Stimulated activated CD8-positive, alpha-beta memory T cell treated with anti-CD3 and anti-CD28 coated beads, Interleukin-12 subunit alpha, Interleukin-12 subunit beta, amount 100 ng/mL, for 24 hours (primary cell): ENCODE results near the gene HNRNPA1.
"Not testable (repeated sequence)": the region's sequence is repeated elsewhere in the genome, so short reads cannot be mapped to it uniquely, and the experiment has no call there.

Experiments
- DNase-seq: peaks from one replicate; pipeline ENCODE4 v3.0.0-alpha.2; 2020; ENCODE audit errors: extremely low read depth

The HNRNPA1 gene

DNA sequence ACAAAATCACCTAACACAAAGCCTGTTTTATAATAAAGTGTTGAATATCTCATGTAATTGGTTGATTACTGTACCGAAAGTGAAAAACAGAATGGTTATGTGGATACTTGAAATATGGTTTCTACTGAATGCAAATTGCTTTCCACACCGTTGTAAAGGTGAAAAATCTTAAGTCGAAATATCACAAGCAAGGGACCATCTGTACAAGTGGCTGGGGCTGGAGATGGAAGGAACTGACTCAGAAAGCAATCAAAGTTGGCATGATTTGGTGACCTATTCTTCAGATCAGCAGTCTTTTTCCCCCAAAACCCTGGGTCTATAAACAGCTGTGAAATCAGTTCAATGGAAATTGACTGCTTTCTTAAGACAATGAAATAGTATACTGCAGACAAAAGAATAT lies 4.2 kb upstream of the HNRNPA1 start:
- DNase-seq: no peak

DNA sequence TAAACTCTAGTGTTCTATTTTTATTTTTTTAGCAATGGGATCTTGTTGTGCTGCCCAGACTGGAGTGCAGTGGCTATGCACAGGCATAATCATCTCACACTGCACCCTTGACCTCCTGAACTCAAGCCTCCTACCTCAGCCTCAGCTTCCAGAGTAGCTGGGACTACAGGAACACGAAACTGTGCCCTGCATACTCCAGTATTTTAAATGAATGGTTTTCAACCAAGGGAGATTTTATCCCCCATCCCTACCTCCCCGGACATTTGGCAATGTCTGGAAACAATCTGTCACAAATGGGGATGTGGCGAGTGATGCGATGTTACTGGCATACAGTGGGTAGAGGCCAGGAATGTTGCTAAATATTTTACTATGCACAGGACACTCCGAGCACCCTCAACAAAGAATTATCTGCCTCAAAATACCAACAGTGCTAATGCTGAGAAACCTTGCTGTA lies 2.7 kb upstream of the HNRNPA1 start:
- DNase-seq: no peak

DNA sequence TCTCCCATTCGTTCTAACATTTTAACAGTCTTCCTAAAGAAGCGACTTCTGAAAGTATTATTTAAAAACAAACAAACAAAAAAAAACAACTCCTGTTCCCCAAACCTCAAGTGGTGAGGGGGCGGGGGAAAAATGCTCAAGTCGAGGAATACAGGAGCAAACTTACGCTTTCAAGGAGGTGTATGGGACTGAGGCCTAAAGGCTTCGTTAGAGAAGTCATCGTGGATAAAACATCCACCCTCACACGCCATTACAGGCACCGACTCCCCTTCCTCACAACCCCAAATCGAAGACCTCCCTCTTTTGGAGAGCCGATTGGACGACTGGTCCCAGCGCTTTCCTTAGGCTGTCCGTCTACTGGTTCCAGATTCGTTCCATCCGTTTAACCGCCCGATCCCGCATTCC lies 1.3 kb upstream of the HNRNPA1 start:
- DNase-seq: no peak

DNA sequence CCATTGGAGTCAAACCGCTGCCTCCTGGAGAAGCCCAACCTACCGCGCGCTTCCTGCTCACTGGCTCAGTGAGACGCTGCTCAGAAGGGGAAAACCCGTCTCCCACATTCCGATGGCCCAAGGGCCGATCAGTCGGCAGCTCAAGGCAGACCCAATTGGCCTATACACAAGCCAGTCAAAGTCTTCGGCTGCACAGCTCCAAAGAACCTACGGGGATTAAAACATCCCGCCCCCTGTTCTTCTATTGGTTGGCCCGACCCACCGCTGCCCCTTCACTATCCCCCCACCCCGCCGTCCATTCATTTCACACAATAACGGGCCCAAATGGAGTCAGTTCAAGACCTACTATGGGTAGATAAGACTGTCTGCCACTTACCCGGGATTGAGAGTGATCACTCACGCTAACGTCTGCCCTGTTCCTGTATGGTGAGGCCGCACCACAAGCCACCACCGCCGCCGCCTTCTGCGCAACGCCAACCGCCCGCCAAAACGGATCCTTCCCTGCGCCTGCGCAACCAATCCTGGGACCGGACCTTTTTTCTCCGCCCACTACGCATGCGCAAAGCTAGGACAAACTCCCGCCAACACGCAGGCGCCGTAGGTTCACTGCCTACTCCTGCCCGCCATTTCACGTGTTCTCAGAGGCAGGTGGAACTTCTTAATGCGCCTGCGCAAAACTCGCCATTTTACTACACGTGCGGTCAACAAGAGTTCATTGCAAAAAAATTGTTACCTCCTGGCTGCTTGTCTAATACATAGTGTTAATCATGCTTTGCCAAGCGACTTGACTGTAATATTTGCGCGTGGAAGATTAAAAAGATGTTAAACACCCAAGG lies 676 bp upstream of the HNRNPA1 start, which contains the start of gene CBX5:
TSS of gene CBX5 (minus strand) at position 491 of the 836 bp plus-strand sequence. CDS start 22,472 bp downstream, outside the sequence.
- DNase-seq: peak; percentile 97

DNA sequence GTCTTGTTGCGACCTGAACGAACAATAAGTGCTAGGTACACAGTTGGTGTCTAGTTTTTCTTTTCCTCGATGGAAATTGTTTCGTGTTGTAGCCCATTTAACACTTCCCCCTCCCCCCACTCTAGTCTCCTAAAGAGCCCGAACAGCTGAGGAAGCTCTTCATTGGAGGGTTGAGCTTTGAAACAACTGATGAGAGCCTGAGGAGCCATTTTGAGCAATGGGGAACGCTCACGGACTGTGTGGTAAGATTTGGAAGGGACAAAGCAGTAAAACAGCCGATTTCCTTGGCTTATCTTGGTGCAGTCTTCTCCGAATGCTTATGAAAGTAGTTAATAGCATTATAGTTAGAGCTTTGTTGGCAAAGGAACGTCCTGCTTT lies 724 bp downstream of the HNRNPA1 start:
- not testable (repeated sequence) for DNase-seq

DNA sequence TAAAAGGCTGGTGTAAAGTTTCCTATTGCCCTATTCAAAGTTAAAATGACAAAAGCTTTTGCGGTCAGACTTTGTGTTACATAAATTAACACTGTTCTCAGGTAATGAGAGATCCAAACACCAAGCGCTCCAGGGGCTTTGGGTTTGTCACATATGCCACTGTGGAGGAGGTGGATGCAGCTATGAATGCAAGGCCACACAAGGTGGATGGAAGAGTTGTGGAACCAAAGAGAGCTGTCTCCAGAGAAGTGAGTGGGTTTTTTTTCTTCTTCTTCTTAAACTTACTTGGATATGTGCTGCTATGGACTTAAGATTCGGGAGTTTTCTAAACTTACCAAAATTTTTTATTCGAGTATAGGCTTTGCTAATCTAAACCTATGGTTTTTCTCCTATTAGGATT lies 1.2 kb downstream of the HNRNPA1 start:
- DNase-seq: not testable (repeated sequence)

DNA sequence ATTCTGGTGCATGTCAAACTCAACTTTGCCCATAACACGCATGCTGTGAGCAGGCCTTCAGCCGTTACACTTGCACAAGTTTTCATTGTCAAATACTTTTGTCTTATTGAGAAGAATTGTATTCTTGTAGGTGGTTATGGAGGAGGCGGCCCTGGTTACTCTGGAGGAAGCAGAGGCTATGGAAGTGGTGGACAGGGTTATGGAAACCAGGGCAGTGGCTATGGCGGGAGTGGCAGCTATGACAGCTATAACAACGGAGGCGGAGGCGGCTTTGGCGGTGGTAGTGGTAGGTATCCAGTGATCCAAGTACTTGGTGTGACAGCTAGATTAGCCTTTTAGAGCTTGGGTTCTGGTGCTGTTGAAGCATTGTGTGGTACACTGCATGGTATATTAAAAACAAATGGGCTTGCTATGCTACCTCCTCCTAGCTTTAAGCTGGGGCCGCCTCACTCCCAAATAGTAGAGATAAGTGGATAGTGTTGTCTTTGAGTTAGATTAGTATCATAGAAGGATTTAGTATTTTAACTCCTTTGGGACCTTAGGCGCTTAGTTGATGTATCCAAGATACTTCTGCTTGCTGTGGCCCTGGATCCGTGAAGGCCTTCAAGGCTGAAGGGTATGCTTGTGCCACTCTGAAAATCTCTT lies 2.5 kb downstream of the HNRNPA1 start:
- no peak for DNase-seq

DNA sequence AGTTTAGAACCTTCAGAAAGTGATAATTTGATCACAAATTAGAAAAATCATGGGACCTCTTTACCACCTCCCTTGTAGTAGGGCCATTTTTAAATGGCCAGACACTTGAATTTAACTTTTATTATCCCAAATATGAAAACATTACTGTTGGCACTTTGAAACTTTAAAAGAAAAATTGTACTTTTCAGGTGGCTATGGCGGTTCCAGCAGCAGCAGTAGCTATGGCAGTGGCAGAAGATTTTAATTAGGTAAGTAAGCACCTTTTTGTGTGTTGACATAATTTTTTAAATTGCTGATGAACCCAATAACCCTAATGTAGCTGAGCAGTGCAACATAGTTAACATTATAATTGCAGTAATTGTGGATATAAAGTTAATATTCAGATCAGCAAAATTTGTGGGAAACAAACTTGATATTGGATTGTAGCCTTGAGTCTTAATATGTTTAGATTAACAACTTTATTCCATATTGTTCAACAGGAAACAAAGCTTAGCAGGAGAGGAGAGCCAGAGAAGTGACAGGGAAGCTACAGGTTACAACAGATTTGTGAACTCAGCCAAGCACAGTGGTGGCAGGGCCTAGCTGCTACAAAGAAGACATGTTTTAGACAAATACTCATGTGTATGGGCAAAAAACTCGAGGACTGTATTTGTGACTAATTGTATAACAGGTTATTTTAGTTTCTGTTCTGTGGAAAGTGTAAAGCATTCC lies 3.7 kb downstream of the HNRNPA1 start:
- not testable (repeated sequence) for DNase-seq

DNA sequence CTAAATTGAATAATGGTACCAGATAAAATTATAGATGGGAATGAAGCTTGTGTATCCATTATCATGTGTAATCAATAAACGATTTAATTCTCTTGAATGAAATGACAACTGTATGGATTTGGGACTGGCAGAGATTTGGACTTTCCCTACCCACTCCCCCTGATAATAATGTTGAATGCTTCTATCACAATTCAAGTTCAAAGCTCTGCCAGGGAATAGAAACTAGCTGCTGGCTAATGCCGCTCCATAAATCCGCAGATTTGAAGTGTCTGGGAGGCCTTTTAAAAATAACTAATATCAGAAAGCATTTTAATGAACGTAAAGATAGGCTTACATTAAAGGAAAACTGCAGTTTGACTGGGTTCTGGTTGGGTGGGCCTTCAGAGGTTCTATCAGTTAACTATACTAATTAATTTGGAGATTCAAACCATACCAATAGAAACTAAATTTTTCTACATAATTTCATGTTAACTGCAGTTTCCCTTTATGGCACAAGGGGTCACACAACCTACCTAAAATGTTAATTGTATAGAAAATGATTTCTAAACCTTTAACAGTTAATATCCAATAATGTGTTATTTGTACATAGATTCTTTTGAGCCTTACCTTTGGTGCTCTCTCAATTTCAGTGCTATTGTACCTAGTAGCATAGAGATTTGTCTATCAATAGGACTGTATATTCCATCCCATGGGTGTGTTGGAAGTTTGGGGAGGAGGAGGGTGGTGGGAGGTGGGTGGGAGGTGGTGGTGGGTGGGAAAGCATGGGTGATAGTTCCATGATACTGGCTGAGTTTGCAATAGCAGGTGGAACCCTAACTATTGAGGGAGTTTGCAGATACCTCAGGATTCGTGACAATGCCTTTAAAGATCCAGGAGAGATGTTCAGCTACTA lies 4.9 kb downstream of the HNRNPA1 start:
- no peak for DNase-seq

DNA sequence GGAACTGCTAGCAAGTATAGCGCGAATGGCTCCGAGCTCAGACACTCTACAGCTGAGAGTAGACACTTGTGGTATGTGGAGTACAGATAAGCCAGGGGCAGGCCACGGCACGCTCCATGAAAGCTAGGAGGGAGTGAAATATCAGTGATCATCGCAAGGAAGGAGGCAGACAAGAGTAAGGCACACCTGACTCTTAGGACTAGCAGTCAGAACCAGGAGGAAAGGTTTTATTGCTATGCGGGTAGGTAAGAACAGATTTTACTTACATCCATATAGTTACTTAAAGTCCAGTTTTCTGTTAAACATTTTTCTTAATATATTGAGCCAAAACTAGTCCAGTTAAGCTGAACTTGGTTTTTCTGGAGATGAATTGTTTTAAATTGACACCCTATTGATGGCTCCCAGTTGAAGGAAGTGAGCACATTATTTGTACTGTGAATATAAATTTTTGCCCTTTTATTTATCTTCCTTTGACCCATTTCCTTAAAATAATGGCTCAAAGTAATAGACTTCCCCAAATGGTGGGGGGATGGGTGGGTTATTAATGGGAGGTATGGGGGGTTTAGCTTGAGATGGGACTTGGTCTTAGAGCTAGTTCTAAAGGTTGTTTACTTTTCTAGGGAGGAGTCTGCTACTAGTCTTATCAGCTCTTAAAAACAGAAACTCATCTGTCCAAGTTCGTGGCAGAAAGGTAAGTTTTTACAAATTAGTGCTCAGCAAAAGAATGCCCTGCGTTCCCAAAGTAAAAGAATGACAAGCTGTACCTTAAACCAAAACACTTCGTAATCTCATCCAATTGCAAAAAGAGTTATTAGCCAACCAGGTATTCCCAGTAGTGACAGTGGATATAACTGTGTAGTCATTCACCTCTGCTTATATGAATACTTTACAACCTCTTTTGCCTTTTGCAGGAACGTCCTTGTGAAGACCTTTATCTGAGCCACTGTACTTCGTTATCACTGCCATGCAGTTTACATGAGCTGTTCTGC lies 5.8 kb downstream of the HNRNPA1 start:
- DNase-seq: no peak

DNA sequence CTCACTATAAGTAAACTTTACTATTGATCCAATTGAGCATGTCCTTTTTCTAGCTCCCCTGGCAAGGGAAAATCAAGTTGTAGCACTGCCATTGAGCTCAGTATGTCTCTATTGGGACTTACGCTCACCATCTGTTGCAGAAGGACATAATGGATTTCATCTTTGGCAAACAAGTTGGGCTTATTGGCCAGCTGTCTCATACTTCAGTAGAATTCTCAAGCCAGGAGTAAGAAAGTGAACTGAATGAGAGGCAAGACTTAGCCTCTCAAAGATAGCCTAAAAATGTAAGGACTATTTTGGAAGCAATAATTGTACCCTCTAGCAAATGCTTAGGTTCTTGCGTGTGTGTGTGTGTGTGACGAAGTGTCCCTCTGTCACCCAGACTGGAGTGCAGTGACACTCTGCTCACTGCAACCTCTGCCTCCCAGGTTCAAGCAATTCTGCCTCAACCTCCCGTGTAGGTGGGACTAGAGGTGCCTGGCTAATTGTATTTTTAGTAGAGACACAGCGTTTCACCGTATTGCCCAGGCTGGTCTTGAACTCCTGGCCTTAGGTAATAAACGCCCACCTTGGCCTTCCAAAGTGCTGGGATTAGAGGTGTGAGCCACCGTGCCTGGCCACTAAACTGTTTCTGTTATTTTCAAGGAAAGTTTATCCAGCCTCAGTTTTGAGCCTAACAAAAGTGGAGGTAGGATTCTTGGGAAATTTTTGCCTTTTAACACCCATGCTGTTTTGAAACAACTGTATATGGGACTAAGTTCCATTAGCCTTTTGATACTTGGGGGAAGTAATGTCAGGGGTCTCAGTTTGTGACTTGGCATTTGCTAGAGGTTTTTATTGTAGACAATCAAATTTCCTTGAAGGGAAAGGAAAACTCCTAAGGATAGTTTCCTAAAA lies 7.0 kb downstream of the HNRNPA1 start:
- no peak for DNase-seq

DNA sequence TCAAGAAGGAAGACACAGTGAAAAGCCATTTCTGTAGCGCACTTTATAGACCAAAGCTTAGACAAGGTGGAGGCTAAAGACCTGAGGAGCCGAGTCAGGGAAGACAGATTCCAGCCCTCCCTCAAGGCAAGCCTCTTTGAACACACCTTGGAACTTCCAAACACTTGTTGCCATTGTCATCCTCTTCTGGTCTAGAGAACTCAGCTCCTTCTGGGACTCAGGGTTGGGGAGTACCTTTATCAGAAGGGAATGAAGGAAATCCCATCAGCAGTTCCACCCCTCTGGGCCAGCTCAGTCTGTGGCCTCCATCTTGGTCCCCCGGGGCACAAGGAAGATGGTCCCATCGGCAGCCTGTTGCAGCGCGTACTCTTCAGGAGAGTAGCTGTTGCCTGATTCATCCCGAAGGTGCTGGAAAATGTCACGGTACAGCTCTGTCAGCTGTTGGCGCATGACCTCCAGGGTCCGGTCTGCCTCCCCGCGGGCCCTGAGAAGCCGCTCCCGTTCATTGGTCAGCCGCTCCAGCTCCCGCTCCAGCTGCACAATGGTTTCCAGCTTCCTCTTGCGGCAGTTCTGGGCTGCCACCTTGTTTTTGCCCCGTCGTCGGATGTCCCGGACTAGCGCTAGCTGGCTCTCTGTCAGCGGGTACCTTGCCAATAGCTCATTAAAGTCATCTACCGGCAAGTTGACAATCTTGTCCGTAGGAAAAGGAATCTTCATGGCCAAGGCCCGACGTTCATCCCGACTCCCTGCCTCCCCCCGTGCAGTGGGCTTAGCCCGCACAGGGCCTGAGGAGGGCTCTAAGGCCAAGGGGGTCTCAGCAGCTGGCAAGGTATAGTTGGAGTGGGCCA lies 11.8 kb downstream of the HNRNPA1 start:
- DNase-seq: no peak

DNA sequence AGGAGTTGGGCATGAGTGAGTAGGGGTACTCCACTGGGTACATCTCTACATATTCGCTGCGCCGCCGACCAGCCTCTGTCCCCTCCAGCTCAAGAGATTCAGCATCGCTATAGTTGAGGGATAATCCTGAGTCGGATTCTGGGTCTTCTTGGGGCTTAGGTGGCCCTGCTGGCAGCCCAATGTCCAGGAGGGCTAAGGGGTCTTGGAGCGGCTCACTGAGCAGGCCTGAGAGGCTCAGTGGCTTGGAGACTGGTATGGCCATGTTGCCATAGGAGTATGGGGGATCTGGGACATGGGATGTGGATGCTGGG lies 12.4 kb downstream of the HNRNPA1 start:
- no peak for DNase-seq

DNA sequence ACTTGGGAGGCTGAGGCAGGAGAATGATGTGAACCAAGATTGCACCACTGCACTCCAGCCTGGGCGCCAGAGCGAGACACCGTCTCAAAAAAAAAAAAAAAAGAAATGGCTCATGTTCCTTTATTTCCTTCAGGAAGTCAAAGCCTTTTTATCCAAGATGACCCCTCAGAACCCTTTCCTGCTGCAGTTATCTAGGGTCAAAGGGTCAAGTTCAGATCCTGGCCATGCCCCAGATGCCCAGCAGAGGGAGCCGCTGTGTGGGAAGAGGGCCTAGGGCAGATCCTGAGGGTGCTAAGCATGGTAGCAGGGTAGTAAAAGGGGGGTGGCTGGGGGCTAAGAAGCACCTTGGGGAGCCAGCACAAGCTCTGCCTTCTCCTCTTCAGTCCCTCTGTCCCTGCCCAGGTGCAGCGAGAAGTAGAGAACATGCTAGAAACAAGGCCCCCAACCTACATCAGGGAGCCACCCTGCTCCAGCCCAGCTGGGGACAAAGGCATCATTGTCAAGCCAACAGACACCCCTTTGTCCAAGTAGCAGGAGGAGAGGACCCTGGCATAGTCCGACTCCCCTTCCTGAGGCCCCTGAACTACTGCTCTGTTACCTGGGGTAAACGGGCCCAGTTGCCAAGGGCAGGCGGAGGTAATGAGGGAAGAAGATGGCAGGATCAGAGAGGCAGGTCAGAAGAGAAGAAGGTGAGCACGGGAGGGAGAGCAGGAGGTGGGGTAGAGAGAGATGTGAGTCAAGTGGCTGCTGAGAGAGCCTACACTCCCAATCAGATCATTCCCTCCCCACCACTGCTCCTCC lies 13.8 kb downstream of the HNRNPA1 start:
- no peak for DNase-seq

DNA sequence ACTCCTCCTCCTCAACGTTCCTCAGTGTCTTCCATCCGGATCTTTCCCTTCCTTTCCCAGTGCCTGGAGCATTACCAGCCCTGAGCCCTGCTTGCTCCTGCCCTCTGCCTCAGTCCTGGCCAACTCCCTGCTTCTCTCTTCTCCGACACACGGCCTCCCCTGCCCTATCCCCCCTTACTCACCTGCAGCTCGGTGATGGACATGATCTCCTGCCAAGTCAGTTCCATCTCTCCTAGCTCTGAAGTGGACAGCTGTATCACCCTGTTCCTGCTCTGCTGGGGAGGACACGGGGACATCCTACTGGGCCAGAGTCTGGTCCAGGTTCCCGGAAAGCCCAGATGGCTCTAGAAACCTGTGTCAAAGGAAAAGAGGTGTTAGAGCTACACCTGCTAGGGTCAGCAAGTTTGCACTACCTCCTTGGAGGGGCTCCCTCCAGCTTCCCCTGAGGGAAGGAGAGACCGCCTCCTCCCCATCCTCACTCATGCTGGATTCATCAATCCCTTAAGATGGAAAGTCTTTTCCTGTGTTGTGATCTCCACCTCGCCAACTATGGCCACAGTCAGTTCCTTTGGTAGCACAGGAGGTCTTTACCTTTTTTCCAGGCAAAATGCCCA lies 14.5 kb downstream of the HNRNPA1 start:
- DNase-seq: no peak

DNA sequence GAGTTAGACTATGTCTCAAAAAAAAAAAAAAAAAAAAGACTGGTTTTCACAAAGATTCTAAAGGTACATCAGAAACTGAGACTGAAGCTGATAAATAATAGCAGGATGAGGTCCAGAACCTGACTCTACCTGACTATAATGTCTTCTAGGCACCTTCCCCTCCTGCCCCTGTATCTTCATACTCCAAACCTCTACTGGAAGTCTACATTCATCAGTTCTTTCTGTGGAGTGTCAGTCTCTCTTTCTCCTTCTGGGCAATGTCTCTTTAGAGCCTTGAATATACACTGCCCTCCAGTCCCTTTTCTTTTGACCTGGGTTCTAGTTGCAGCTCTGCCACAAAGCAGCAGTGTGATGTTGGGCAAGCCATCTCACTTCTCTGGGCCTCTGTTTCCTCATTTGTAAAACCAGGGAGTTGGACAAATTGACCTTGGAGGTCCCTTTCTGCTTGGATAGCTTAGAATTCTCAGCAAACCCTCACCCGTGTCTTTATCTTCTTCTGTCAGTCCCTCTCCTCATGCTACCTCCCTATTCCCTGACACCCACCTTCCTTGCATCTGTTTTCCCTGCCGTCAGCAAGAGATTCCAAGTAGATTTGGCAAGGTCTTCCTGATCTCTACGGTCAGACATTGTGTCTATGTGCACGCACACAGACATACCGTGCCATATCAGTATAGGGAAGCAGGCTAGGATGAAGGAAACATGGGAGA lies 16.0 kb downstream of the HNRNPA1 start:
- no peak for DNase-seq

DNA sequence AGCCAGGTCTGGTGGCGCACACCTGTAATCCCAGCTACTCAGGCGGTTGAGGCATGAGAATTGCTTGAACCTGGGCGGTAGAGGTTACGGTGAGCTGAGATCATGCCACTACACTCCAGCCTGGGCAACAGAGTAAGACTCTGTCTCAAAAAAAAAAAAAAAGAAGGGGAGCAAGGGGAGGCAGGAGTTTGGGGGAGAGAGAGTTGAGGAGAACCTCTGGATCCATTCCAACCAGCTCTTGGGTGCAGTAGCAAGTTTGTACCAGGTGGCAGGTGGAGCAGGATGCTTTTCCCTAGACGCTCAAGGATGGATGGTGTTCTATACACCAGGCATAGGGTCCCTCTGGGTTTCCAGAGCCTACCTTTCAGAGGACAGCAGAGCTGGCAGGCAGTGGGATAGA lies 18.4 kb downstream of the HNRNPA1 start:
- DNase-seq: no peak
